ENCODE results near the gene CCNL1.
"Not testable (repeated sequence)": the region's sequence is repeated elsewhere in the genome, so short reads cannot be mapped to it uniquely, and the experiment has no call there.

Gene CCNL1

GRCh38 chr3:157103860-157104259, 56.1 kb downstream of the CCNL1 start:
- DNase-seq (ENCODE audit: low read depth in 2 of 2) = no peak

GRCh38 chr3:157103280-157103679, 56.7 kb downstream of the CCNL1 start:
- DNase-seq (ENCODE audit: low read depth in 2 of 2) = no peak

DNA sequence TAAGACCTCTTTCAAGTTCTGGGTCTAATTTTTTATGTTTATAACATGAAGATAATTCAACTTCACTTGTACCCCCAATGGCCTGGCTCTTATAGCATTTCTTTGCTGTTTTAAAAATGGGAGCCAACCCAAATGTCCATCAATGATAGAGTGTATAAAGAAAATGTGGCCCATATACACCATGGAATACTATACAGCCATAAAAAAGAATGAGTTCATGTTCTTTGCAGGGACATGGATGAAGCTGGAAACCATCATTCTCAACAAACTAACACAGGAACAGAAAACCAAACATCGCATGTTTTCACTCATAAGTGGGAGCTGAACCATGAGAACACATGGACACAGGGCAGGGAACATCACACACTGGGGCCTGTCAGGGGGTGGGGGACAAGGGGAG, 57.4 kb downstream of the CCNL1 start:
- not testable (repeated sequence) for DNase-seq (ENCODE audit: low read depth in 2 of 2)

GRCh38 chr3:157102098-157102497, 57.8 kb downstream of the CCNL1 start:
- no peak for DNase-seq (ENCODE audit: low read depth in 2 of 2)

DNA sequence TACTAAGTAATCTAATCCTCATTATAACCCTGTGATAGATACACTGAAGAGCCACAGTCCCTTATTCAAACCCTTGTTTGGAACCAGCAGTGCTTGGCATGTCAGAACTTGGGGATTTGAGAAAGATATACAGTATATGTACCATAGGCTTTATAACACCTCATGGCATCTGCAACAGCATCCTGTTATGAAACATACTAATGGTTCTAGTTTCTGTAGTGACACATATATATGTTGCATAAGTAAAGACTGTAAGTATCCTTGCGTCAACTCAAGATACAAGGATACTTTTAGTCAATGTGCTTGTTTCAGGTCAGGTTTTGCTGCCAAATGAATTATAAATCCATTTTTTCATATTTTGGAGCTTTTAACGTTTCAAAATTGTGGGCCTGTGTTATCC, 58.5 kb downstream of the CCNL1 start:
- DNase-seq (ENCODE audit: low read depth in 2 of 2) = no peak

GRCh38 chr3:157100608-157101396, 59.1 kb downstream of the CCNL1 start:
- DNase-seq (ENCODE audit: low read depth in 2 of 2) = no peak

DNA sequence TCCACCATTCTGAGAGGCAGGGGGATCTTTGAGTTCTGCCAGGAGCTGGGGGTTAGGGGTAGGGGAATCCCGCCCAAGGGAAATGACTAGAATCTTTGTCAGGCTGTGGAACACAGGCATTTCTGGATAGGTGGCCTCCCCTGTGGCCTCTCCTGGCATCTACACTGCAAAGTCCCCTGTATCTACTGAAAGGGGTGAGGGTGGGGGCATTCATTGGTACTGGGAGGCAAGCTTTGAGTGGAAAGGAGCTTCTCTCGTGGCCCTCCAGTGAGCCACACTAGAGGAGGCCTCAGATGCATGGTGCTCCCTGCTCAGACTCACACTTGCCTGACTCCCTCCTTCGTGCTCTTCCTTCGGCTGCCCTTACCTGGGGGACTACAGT, 59.9 kb downstream of the CCNL1 start:
- no peak for DNase-seq (ENCODE audit: low read depth in 2 of 2)

- DNase-seq (ENCODE audit: low read depth in 2 of 2) = no peak
Observed at GRCh38 chr3:157099326-157100095, 60.4 kb downstream of the CCNL1 start.

- DNase-seq (ENCODE audit: low read depth in 2 of 2) = no peak
Observed at GRCh38 chr3:157098823-157099185, 61.1 kb downstream of the CCNL1 start.

- no peak for DNase-seq (ENCODE audit: low read depth in 2 of 2)
Observed at GRCh38 chr3:157098121-157098822, 61.7 kb downstream of the CCNL1 start.
